Stimulated activated CD8-positive, alpha-beta memory T cell treated with anti-CD3 and anti-CD28 coated beads, Interleukin-7, amount 100 ng/mL, for 4 hours (primary cell): ENCODE data around the gene WSCD2.

Experiments used
- DNase-seq, 2 donors: peaks; one replicate each; pipeline ENCODE4 v3.0.0-alpha.2; 2020; ENCODE audit warnings: low read depth in 2 of 2

WSCD2 gene

DNA sequence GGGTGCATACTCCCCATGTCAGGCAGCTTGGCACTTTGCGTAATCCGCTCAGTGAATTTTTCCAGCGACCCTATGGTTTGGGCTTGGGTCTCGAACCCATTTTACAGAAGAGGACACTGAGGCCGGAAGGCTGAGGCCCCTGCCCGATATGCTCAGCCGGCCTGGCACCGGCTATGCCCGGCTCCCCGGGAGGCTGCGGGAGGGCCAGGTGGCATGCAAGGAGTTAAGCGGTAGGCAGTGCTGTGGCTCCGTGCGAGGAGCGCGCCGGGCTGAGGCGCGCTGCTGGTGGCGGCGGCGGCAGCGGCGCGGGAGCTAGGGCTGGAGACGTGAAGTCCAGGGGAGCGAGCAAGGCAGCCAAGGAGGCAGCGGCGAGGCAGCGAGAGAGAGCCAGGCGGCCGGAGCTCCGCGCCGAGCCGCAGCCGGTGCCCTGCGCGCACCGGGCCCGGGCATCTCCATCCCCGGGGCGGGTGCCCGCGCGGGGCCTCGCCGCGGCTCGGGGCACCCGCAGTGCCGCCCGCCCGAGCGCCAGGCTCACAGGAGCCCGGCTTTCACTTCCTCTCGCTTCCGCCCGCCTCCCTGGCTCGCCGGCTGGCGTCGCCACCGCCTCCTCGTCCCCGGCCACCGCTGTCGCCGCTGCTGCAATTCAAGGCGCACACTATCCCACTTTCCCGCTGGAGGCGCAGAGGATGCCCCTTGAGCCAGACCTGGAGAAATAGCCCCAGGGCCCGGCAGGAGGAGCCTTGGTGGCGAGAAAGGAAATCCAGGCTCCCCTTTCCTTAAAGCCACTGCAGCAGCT is at the start of gene WSCD2:
Gene WSCD2 (plus strand): TSS at position 272 of the 796 bp plus-strand sequence. CDS start 66,545 bp downstream, outside the sequence.
- DNase-seq = no peak

DNA sequence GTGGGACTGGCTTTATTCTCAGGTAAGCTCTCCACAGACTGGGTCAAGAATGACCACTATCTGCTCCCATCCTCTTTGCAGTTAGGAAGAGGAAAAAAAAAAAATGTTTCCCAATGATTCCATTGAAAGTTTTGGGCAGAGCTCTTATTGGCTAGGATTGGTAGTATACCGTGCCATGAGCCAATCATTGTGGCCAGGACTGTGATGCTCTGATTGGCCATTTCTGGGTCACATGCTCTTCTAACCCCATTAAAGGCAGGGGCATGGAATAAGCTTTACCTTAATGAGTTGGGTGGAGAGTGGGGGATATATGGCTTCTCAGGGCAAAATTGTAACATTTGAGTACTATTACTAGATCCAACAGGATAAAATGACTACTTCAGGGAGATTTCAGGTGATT is 49.4 kb upstream of the WSCD2 start:
- DNase-seq = no peak

DNA sequence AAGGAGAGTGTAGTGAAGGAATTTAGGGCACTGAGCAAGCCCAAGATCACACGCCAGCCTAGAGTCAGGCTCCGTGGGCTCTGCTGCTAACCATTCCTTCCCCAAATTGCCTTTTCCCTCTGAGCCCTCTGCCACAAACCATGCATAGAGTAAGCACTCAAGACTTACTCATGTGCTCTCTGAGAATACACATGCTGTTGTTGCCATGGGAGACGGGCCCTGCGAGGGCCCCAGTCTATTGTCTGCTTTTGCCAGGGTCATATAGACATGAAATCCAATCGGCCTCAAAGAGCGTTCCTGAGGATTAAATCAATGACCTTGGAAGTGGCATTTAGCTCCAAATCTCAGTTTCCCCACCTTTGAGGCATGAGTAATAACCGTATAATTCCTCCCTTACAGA is 48.7 kb upstream of the WSCD2 start:
- no peak for DNase-seq

DNA sequence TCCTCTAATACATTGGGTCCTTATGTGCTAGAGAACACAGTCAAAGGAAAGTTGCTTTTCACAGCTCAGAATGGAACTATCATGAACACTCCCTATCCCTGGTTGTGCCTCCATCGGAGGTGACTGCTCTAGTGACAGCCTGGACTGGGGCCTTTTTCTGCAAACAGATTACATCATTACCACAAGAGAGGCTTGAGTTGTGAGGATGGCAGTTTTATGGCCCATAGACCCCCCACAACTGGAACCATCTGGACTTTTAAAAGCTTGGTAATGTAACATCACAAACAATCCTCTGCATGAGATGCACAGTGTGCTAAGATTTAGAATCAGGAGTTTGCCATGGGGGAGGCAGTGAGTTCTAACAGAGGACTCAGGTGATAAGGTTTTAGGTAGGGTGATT is 46.6 kb upstream of the WSCD2 start:
- DNase-seq = no peak

DNA sequence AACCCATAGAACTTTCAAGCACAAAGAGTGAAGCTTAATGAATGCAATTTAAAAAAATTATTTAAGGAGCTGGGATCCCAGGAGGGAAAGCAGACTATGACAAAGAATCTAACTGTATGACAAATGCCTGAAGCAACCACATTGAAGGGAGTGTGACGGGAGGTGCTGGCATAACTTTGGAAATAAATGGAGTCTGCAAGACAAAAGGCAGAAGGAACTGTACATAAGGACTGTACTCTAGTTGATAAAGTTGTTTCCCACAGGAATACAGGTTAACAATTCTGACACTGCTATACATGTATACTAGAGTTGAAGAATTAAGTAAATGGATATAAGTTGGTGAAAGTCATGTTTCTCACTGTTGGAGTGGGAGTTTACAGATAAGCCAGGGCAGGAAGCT is 41.2 kb upstream of the WSCD2 start:
- no peak for DNase-seq

DNA sequence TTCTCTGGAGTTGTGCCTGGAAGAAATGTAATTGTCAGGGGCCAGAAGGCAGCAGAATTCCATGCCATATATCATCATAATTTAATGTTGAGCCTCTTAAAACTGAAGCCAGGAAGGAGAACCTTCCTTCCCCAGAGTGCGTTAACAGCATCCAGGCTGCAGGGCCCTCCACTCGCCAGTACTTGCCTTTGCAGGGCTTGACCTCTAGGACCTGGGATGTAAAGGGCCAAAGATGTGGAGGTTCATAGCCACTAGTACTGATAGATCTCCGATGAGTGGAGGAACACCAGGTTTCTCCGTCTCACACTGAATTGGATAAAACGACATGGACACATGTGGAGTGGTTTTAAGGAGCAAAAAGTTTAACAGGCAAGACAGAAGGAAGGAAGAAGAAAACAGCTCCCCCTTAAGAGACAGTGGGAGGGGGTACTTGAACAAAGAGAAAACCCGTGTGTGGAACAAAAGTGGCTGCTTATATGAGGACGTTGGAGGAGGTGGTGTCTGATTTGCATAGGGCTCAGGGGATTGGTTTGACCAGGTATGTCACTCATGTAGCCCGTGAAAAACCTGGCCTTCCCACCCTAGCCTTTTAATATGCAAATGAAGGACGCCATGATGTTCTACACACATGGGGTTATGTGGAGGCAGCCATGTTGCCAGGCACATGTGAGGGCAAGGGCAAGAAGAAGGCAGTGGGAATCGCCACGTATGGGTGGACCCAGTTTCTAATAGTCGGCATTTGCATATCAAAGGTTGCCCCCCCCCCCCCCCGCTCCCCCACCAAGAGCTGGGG is 38.8 kb upstream of the WSCD2 start:
- no peak for DNase-seq

DNA sequence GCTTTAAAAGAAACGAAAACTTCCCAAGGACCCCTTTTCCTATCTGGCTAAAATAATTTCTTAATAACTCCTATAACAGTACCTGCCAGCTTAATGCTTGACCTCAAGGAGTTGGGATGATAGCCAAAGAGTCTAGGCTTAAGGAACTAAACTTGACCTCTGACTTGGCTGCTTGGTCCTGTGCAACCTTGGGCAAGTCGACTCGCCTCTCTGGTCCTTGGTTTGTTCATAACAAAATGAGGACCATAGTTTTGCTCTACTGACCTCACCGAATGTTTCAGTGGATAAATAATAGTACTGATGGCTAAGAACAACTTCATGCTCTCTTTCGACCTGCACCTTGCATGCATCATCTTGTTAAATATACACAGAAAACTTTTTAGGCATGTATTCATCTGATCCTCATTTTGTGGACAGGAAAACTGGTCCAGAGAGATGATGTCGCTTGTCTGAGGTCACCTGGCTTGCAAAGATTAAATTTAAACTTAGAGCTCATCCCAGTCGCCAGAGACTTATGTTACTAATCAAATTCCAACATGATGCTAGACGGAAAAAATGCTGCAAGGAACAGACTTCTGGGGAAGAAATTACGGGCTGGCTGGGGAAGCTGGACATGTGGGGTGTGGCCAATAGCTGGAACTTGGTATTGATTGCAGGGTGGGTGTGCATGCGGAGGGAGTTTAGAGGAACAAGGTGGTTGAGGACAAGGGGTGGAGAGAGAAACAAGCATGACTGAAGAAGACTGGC is 38.0 kb upstream of the WSCD2 start:
- DNase-seq = no peak

DNA sequence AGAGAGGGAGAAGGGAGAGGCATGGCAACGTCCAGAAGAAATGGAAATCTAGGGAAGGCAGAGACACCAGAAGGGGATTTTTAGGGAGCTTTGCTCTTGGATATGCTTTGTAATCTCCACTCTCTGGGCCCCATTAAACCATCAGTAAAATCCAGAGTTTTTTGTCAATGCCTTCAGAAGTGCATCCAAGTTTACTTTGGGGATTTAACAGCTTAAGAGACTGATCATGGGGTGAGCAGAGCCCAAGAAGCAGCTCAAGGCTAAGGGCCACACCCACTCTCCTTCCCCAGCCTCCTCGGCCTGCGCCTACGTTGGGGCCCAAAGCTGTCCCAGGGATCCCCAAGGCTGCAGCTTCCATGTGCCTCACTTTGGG is 37.4 kb upstream of the WSCD2 start:
- no peak for DNase-seq

DNA sequence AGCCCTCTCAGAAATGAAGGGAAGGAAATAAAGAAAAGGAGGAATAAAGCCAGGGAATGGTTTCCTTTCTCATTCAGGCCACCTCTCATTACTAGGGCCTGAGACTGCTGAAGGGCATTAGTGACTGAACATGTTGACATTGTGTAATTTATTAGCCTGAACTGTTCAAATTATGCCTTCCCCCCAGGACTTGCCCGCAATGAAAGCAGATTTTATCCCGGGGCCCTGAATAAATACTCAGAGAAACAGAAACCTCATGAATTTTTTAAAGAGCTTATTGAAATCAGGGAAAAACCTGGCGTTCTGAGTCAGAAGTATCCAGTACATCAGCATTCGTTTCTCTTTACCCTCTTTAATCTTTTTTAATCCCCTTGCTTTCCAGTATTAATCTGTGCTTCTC is 35.9 kb upstream of the WSCD2 start:
- no peak for DNase-seq

DNA sequence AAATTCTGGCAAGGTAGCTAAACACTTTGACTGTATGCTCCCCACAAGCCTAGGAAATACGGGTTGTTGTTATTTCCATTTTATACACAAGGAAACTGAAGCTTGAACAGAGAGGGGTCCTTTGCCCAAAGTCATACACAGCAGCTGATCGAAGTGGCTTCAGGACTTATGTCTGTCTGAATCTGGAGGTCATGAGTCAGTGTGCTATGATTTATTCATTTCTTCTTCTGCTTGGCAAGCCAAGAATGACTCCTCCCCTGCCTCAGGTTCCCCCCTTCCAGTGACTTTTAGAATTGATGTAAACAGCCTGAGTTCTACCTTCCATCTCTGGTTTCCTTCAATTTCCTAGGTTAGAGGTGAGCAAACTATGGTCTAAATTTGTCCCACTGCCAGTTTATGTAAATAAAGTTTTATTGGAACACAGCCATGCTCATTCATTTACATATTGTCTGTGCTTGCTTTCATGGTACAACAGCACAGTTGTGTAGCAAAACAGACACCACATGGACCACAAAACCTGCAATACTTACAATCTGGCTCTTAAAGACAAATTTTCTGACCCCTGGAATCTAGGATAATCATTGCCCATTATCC is 34.9 kb upstream of the WSCD2 start:
- no peak for DNase-seq

DNA sequence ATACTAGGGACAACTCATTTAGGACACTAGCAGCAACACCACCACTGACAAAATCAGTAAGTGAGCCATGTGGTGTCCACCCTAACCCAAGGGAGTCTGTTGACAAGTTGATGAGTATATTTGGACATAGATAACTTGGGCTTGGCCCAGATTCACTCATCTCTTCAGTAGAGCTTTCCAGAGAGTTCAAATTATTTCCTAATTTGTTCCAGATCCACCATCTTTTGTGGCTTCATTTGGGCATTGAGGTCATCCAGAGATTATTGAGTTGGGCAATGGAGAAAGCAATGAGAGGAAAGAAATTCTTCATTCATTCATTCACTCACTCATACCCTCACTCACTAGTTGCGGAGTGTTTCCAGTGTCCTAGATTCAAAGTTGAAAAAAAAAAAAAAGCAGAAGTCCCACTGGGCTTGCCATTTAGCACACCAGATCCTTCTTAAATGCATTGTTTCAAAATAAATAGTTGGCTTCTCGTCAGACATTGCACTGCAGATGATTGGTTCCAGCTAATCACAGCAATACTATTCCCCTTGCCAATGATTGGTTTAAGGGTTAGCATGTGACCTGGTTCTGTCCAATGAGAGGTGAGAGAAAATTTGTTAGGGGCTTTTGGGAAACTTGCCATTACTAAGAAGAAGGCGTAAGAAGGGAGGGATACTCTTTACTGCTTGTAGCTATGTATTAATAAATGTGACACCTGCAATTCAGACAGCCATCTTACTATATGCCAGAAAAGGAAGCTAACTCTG is 31.8 kb upstream of the WSCD2 start:
- no peak for DNase-seq

DNA sequence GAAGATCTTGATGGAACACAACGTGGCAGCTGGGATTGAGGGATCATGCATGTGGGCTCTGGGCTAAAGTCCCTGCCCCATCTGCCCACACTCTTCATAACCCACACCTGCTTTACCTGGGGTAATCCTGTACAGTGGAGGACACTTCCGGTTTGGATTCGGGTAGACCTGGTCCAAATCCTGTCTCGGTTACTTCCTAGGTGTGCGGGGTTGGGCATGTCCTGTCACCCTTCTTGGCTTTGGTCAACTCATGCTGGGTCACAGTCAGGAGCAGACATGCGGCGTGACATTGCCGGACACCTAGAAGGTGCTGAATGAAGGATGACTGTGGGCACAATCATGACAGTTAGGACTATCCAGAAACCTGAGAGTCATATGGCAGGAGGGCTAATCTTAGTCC is 30.7 kb upstream of the WSCD2 start:
- DNase-seq = no peak

DNA sequence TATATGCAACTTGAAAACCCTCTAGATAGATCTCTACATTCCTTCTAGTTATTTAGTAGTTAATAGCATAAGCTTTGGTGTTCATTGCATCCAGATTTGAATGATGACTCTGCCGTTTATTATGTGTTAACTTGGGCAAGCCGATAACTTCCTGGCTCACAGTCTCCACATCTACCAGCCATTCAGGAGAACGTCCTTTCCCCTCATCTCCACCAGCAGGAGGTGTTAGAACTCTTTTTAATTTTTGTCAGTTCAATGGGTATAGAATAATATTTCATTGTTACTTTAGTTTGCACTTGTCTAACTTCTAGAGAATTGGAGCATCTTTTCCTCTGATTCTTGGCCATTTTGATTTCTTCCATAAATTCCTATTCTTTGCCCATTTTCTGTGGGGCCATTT is 30.0 kb upstream of the WSCD2 start:
- DNase-seq = no peak

DNA sequence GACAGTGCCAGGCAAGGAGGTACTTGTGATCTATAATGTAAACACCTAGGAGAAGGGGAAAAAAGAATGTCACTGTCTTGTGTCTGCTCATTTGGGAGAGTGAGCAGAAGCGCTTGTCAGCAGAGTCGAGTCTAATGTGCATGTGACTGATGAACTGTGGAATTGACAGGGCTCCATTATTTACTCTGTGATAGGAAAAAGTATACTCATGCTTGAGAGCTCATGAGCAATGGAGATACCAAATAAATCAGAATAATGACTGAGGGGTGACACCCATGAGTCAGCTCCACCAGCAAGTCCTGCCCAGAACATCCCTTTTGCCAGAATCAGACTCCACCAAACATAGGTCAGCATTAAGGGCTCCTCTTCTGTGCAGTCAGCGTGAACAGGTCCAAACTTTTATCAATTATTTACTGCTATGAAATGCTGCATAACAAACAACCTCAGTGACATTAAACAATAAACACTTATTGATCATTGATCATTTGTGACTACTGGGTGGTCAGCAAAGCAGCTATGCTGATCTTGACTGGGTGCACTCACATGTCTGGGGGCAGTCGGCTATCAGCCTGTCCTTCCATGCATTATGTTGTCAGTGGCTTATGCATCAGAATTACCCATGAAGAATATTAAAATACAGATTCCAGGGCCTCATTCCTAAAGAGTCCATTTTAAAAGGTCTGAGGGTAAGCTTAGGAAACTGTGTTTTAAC is 29.2 kb upstream of the WSCD2 start:
- no peak for DNase-seq

DNA sequence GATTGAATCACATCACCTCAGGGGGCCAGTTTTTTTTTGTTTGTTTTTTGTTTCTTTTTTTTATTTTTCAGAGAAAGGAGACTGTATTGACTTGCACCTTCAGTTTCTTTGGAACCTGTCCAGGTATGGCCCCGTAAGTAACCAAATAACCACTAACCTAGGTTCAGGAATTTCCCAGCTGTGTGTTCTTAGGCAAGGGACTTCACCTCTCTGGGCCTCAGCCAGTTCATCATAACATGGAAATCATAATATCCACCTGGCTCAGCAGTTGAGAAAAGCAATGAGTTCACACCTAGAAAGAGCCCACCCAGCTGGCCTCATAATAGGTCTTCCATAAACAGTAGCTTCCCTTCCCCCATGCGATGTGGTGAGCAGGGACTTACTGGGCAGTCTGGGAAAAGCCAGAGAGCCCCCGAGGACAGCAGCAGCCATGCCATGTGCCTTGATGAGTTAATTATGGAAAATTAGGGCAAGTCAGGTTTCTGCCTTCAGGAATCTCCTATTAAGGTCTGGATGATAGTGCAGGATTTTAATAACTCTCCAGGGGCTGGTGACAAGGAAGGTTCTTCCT is 27.4 kb upstream of the WSCD2 start:
- DNase-seq = no peak

DNA sequence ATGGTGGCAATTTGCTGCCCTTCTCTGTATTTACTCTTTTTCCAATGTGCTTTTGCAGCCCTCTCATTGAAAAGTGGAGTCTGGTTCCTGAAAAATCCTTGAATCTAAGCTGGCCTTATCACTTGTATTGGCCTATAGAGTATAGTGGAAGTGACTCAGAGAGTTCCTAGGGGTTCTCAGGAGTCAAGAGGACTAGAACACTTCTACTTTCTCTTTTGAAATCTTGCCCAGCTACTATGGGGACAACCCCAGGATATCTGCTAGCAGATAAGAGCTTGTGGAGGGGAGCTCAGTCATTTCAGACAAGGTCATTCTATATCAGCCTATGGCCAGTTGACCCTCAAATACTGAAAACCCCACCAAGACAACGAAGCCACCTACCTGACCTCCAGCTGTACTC is 26.7 kb upstream of the WSCD2 start:
- no peak for DNase-seq

DNA sequence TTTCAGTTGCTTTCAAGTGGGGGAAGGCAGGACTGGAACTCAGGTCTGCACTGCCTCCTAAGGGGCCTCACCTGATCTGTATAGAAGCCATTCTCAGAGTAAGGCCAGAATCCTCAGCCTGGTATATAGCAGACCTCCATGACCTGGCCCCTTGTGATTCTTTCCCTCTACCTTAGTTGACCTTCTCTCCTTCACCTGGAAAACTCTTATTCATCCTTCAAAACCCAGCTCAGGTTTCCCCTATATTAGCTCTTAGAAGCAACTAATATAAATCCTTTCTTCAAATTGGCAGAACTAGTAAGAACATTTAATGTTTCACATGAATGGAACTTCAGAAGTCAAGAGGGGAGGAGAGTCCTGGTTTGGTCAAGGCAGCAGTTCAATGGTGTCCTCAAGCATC is 26.0 kb upstream of the WSCD2 start:
- DNase-seq = no peak

DNA sequence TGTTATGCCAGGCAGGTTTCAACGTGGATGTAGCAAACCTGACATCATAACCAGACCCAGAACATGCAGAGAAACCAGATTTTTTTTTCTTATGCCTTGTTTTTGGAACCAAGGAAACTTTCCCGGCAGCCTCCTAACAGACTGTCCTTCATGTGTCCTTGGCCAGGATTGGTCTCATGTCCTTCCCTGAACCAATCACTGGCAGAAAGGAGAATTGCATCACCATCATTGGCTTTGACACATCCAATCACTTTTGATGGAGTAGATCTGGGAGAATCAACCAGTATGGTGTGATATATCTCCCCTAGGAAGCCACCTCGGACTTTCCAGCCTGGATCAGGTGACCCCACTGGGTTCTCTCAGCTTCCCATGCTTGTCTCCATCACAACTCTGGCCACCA is 25.6 kb upstream of the WSCD2 start:
- no peak for DNase-seq

DNA sequence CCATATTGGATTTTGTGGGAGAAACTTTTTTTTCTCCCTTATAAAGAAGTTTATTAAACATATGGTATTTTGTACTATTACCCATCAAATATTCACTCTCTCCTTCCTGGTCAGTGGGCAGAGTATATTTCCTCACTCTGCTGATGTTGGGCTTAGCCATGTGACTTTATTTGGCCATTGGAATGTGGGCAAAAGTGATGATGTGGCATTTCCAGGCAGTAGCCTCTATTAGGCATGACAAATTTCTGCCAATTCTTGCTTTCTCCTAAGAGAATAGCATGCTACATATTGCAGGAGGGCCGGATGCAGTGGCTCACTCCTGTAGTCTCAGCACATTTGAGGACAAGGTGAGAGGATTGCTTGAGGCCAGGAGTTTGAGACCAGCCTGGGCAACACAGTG is 24.4 kb upstream of the WSCD2 start:
- no peak for DNase-seq

DNA sequence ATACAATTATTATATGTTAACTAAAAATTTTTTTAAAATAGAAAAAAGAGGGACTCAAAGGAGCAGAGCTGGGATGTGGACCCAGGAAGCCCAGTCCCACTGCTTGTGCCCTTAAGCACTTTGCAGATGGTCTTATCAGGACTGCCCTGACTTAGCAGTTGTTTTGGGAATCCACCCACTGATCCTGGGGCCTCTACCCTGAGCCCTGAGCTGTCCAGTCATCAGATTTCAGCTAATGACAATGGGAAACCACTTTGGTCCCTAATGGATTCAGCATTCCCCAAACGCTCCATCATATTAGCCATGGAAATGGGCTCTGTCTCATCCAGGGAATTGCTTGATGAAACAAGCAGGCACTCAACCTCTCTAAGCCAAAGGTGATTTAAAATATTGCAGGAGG is 22.5 kb upstream of the WSCD2 start:
- no peak for DNase-seq

DNA sequence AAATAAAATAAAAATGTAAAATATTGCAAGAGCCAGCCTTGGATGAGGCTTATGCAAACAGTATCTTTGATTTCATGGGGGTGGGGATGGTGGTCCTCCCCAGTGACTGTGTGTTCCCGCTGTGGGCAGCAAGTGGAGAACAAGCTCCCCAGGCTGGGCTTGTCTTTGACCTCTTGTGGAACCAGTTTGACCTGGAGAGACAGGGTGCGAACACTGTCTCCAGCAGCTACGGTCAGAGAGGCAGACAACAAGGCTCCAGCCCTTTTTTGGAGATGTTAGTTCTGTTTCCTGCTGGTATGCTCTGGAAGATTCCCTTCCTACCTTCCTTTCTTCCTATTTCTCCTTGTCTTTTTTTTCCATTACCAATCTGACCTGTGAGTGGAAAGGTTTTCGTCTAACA is 21.8 kb upstream of the WSCD2 start:
- no peak for DNase-seq
